LNCaP clone FGC (cell line): ENCODE results near the gene CADPS.
"Not testable (repeated sequence)": the region's sequence is repeated elsewhere in the genome, so short reads cannot be mapped to it uniquely, and the experiment has no call there.

Experiments
- DNase-seq: peaks from one replicate; pipeline ENCODE4 v3.0.0-alpha.2; 2011; ENCODE audit warnings: low read depth
- H3K4me3 ChIP-seq: 2 replicates; pipeline ENCODE4 v1.5.1; 2011; ENCODE audit warnings: mild to moderate bottlenecking, low read depth, low read length, control low read depth
- CTCF ChIP-seq: IDR thresholded peaks from 2 replicates; pipeline ENCODE4 v1.5.1; 2012; ENCODE audit warnings: mild to moderate bottlenecking; ENCODE audit not compliant: control insufficient read depth, insufficient read depth; ENCODE audit errors: extremely low read depth

CADPS gene

GRCh38 chr3:62582495-62583172 is 292.6 kb downstream of the CADPS start:
- no peak for DNase-seq
- no peak for TF ChIP-seq CTCF

GRCh38 chr3:62580485-62580884 is 294.7 kb downstream of the CADPS start:
- not testable (repeated sequence) for H3K4me3 ChIP-seq, DNase-seq

More at GRCh38 chr3:62582495-62583172, 292.6 kb downstream of the CADPS start:
- no peak overlapping the region for H3K4me3 ChIP-seq

GRCh38 chr3:62577153-62577552 is 298.1 kb downstream of the CADPS start:
- no peak for TF ChIP-seq CTCF

GRCh38 chr3:62574266-62574898 is 300.8 kb downstream of the CADPS start:
- no peak for DNase-seq
- H3K4me3 ChIP-seq = no peak overlapping the region
- no peak for TF ChIP-seq CTCF

More at GRCh38 chr3:62577153-62577552, 298.1 kb downstream of the CADPS start:
- no peak for DNase-seq
- no peak overlapping the region for H3K4me3 ChIP-seq

- no peak for TF ChIP-seq CTCF
- DNase-seq = no peak
- no peak overlapping the region for H3K4me3 ChIP-seq
Measured at GRCh38 chr3:62571916-62572315, 303.3 kb downstream of the CADPS start.

GRCh38 chr3:62570888-62571287 is 304.3 kb downstream of the CADPS start:
- no peak overlapping the region for H3K4me3 ChIP-seq
- no peak for DNase-seq
- TF ChIP-seq CTCF = no peak

GRCh38 chr3:62569609-62570008 is 305.6 kb downstream of the CADPS start:
- TF ChIP-seq CTCF = no peak
- H3K4me3 ChIP-seq = no peak overlapping the region
- DNase-seq = no peak
